ENCODE data around the gene MTPN.

GRCh38 chr7:135911099-135911498, 66.1 kb downstream of the MTPN start:
- TF ChIP-seq POLR2A (IDR thresholded peaks at IDR 0.05) (no peak), CTCF (IDR thresholded peaks at IDR 0.05) (no peak), EP300 (IDR thresholded peaks at IDR 0.05) (no peak)
